ENCODE results near the gene SRCAP. TPM values are rescaled to one million over a fixed set of nuclear protein-coding genes. Genes with fewer than 3 reads are reported as not detected.
A peak's percentile ranks its signal among the peaks of the same experiment; 100 is the strongest.

Gene SRCAP
- total RNA-seq, 1 experiment from 2014 or later, result 58.5 TPM

DNA sequence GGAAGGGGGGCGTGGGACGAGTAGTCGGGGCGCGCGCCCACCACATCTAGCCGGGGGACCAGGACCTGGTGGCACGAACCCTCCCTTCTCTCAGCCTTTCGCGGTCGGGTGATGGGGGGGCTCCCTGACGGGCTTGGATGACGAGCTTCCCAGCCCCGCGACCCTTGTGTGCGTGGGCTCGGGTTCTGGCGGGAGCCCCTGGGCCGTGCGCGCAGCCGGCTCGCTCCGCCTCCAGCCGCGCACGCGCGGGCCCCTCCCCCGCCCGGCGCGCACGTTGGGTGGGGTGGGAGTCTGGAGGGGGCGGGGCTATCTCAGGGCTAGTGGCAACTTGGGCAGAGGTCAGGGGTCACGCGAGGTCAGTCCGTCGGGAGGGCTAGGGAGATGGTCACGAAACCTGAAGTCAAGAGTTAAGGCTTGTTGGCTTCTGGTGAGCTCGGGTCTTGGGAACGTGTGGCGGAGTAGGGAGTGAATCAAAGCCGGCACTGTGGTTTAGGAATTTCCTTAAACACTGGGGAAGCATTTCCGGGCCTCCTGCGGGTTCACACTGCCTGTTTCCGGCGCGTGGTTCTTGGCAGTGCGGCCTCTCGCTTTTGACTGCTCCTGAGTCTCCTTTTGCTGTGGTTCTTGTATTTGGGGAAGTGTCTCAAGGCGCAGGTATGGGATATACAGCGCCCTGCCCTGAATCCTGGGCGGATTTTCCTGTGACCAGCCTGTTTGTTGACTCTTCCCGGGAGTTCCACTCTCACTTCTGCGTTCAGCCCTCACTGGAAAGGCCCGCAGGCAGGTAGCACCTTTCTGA lies at the start of gene SRCAP (continued):
- TF ChIP-seq, protein P1, sequence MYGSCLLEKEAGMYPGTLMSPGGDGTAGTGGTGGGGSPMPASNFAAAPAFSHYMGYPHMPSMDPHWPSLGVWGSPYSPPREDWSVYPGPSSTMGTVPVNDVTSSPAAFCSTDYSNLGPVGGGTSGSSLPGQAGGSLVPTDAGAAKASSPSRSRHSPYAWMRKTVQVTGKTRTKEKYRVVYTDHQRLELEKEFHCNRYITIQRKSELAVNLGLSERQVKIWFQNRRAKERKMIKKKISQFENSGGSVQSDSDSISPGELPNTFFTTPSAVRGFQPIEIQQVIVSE (CRISPR knock-in tag; IDR thresholded peaks at IDR 0.05; ENCODE audit: borderline replicate concordance), result no peak
- TF ChIP-seq ZNF317 (CRISPR knock-in tag; IDR thresholded peaks at IDR 0.05; ENCODE audit: borderline replicate concordance, low read depth) (no peak), HMGA2 (CRISPR knock-in tag; IDR thresholded peaks at IDR 0.05) (no peak), NFE2L1 (CRISPR knock-in tag; IDR thresholded peaks at IDR 0.05) (no peak; the same call in 1 of the 2 replicates), ATF1 (CRISPR knock-in tag; IDR thresholded peaks at IDR 0.05) (no peak), PRRX2 (CRISPR knock-in tag; IDR thresholded peaks at IDR 0.05) (no peak), CREB1 (CRISPR knock-in tag; IDR thresholded peaks at IDR 0.05) (no peak), TEAD1 (CRISPR knock-in tag; IDR thresholded peaks at IDR 0.05) (peak; percentile 41; the same call in 1 of the 2 replicates), CBFB (CRISPR knock-in tag; IDR thresholded peaks at IDR 0.05; ENCODE audit: low read depth) (0 out of 2 replicates have a peak, but pooled peaks have one; percentile 72), SOX15 (CRISPR knock-in tag; IDR thresholded peaks at IDR 0.05) (no peak), ZBTB21 (CRISPR knock-in tag; IDR thresholded peaks at IDR 0.05; ENCODE audit: borderline replicate concordance) (no peak), ELF4 (CRISPR knock-in tag; IDR thresholded peaks at IDR 0.05; ENCODE audit: low read depth) (no peak), TP53 (CRISPR knock-in tag; IDR thresholded peaks at IDR 0.05) (no peak), JAZF1 (CRISPR knock-in tag; IDR thresholded peaks at IDR 0.05) (no peak), RELA (CRISPR knock-in tag; IDR thresholded peaks at IDR 0.05; ENCODE audit: borderline replicate concordance) (peak; percentile 73), ZNF138 (CRISPR knock-in tag; conservative IDR thresholded peaks at IDR 0.05) (no peak)
- TF ChIP-seq, protein P2, sequence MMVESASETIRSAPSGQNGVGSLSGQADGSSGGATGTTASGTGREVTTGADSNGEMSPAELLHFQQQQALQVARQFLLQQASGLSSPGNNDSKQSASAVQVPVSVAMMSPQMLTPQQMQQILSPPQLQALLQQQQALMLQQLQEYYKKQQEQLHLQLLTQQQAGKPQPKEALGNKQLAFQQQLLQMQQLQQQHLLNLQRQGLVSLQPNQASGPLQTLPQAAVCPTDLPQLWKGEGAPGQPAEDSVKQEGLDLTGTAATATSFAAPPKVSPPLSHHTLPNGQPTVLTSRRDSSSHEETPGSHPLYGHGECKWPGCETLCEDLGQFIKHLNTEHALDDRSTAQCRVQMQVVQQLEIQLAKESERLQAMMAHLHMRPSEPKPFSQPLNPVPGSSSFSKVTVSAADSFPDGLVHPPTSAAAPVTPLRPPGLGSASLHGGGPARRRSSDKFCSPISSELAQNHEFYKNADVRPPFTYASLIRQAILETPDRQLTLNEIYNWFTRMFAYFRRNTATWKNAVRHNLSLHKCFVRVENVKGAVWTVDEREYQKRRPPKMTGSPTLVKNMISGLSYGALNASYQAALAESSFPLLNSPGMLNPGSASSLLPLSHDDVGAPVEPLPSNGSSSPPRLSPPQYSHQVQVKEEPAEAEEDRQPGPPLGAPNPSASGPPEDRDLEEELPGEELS (CRISPR knock-in tag; IDR thresholded peaks at IDR 0.05), result no peak
- TF ChIP-seq, protein P3, sequence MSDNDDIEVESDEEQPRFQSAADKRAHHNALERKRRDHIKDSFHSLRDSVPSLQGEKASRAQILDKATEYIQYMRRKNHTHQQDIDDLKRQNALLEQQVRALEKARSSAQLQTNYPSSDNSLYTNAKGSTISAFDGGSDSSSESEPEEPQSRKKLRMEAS (CRISPR knock-in tag; IDR thresholded peaks at IDR 0.05), result no peak; the same call in none of the 2 replicates
- TF ChIP-seq, protein P4, sequence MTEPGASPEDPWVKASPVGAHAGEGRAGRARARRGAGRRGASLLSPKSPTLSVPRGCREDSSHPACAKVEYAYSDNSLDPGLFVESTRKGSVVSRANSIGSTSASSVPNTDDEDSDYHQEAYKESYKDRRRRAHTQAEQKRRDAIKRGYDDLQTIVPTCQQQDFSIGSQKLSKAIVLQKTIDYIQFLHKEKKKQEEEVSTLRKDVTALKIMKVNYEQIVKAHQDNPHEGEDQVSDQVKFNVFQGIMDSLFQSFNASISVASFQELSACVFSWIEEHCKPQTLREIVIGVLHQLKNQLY (CRISPR knock-in tag; IDR thresholded peaks at IDR 0.05), result no peak
- TF ChIP-seq, protein P5, sequence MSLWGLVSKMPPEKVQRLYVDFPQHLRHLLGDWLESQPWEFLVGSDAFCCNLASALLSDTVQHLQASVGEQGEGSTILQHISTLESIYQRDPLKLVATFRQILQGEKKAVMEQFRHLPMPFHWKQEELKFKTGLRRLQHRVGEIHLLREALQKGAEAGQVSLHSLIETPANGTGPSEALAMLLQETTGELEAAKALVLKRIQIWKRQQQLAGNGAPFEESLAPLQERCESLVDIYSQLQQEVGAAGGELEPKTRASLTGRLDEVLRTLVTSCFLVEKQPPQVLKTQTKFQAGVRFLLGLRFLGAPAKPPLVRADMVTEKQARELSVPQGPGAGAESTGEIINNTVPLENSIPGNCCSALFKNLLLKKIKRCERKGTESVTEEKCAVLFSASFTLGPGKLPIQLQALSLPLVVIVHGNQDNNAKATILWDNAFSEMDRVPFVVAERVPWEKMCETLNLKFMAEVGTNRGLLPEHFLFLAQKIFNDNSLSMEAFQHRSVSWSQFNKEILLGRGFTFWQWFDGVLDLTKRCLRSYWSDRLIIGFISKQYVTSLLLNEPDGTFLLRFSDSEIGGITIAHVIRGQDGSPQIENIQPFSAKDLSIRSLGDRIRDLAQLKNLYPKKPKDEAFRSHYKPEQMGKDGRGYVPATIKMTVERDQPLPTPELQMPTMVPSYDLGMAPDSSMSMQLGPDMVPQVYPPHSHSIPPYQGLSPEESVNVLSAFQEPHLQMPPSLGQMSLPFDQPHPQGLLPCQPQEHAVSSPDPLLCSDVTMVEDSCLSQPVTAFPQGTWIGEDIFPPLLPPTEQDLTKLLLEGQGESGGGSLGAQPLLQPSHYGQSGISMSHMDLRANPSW (CRISPR knock-in tag; conservative IDR thresholded peaks at IDR 0.05; ENCODE audit: low read depth), result no peak
- TF ChIP-seq, protein P6, sequence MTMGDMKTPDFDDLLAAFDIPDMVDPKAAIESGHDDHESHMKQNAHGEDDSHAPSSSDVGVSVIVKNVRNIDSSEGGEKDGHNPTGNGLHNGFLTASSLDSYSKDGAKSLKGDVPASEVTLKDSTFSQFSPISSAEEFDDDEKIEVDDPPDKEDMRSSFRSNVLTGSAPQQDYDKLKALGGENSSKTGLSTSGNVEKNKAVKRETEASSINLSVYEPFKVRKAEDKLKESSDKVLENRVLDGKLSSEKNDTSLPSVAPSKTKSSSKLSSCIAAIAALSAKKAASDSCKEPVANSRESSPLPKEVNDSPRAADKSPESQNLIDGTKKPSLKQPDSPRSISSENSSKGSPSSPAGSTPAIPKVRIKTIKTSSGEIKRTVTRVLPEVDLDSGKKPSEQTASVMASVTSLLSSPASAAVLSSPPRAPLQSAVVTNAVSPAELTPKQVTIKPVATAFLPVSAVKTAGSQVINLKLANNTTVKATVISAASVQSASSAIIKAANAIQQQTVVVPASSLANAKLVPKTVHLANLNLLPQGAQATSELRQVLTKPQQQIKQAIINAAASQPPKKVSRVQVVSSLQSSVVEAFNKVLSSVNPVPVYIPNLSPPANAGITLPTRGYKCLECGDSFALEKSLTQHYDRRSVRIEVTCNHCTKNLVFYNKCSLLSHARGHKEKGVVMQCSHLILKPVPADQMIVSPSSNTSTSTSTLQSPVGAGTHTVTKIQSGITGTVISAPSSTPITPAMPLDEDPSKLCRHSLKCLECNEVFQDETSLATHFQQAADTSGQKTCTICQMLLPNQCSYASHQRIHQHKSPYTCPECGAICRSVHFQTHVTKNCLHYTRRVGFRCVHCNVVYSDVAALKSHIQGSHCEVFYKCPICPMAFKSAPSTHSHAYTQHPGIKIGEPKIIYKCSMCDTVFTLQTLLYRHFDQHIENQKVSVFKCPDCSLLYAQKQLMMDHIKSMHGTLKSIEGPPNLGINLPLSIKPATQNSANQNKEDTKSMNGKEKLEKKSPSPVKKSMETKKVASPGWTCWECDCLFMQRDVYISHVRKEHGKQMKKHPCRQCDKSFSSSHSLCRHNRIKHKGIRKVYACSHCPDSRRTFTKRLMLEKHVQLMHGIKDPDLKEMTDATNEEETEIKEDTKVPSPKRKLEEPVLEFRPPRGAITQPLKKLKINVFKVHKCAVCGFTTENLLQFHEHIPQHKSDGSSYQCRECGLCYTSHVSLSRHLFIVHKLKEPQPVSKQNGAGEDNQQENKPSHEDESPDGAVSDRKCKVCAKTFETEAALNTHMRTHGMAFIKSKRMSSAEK (CRISPR knock-in tag; IDR thresholded peaks at IDR 0.05; ENCODE audit: borderline replicate concordance), result no peak
- TF ChIP-seq, protein P7, sequence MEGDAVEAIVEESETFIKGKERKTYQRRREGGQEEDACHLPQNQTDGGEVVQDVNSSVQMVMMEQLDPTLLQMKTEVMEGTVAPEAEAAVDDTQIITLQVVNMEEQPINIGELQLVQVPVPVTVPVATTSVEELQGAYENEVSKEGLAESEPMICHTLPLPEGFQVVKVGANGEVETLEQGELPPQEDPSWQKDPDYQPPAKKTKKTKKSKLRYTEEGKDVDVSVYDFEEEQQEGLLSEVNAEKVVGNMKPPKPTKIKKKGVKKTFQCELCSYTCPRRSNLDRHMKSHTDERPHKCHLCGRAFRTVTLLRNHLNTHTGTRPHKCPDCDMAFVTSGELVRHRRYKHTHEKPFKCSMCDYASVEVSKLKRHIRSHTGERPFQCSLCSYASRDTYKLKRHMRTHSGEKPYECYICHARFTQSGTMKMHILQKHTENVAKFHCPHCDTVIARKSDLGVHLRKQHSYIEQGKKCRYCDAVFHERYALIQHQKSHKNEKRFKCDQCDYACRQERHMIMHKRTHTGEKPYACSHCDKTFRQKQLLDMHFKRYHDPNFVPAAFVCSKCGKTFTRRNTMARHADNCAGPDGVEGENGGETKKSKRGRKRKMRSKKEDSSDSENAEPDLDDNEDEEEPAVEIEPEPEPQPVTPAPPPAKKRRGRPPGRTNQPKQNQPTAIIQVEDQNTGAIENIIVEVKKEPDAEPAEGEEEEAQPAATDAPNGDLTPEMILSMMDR (IDR thresholded peaks at IDR 0.05), result no peak
- TF ChIP-seq, protein P8, sequence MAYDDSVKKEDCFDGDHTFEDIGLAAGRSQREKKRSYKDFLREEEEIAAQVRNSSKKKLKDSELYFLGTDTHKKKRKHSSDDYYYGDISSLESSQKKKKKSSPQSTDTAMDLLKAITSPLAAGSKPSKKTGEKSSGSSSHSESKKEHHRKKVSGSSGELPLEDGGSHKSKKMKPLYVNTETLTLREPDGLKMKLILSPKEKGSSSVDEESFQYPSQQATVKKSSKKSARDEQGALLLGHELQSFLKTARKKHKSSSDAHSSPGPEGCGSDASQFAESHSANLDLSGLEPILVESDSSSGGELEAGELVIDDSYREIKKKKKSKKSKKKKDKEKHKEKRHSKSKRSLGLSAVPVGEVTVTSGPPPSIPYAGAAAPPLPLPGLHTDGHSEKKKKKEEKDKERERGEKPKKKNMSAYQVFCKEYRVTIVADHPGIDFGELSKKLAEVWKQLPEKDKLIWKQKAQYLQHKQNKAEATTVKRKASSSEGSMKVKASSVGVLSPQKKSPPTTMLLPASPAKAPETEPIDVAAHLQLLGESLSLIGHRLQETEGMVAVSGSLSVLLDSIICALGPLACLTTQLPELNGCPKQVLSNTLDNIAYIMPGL (CRISPR knock-in tag; IDR thresholded peaks at IDR 0.05), result no peak

Data from WTC11 (cell line).